Activated CD4-positive, CD25-positive, alpha-beta regulatory T cell treated with anti-CD3 and anti-CD28 coated beads, Interleukin-2, amount 50 U/mL, for 72 hours (primary cell): ENCODE measurements around the gene CHRNA4.
"Not testable (repeated sequence)": the region's sequence is repeated elsewhere in the genome, so short reads cannot be mapped to it uniquely, and the experiment has no call there.

Source experiments
- DNase-seq: peaks from one replicate; pipeline ENCODE4 v3.0.0; 2021

CHRNA4 gene

DNA sequence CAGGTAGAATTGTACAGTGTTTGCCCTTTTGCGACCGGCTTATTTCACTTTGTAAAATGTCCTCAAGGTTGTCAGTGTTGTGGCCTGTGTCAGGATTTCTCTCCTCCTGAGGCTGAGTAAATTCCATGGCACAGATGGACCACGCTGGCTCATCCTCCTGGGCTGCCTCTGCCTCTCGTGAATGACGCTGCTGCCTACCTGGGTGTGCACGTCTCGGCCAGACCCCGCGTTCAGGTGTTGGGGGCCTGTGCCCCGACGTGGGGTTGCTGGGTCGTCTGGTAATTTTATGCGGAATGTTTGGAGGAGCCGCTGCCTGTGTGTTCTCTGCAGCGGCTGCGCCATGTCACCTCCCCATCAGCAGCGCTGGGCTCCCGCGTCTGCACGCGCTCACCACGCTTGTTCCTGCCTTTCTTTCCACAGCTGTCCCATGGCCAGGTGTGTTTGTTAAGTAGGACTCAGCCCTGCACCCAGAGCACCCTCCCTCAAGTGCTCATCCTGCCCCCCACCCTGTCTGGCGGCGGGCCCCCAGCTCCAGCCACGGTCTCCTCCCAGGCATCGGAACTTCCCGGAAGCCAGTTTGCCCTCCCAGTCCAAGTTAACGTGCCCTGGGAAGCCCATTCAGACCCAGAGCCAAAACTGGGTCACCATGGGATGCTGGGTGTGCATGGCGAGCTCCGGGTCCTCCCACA, 36.1 kb upstream of the CHRNA4 start:
- no peak for DNase-seq

DNA sequence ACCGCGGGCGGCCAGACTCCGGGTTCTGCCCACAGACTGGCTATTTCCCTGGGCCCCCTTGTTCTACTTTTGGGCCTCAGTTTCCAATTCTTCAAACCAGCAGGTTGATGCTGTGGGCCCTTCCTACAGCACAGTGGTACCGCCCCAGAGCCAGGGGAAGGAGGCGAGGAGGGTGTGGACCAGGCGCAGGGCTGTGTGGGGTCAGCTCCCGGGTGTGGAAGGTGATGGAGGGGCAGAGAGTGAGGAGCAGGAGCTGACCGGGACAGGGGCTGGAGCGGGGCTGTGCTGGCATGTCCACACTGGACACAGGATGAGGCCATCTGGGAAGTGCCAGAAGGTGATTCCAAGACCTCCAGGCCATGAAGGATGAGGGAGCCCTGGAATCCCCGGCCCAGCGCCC, 35.2 kb upstream of the CHRNA4 start:
- no peak for DNase-seq

DNA sequence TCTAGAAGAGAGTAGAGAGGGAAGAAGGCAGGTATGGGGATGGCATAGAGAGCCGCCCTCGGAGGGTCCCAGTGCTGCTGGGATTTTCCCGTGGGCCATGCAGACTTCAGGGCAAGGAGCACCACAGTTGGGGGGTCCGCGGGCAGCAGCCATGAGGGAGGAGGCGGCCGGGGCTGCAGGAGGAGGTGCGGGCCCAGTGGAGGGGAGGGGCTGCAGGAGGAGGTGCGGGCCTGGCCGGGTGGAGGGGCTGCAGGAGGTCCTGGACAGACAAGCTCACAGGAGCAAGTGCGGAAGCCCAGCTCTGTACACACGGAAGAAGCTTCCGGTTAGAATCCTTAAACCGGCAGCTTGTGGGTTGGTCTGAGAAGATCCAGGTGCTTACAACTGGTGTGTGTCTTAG, 34.6 kb upstream of the CHRNA4 start:
- DNase-seq = no peak

DNA sequence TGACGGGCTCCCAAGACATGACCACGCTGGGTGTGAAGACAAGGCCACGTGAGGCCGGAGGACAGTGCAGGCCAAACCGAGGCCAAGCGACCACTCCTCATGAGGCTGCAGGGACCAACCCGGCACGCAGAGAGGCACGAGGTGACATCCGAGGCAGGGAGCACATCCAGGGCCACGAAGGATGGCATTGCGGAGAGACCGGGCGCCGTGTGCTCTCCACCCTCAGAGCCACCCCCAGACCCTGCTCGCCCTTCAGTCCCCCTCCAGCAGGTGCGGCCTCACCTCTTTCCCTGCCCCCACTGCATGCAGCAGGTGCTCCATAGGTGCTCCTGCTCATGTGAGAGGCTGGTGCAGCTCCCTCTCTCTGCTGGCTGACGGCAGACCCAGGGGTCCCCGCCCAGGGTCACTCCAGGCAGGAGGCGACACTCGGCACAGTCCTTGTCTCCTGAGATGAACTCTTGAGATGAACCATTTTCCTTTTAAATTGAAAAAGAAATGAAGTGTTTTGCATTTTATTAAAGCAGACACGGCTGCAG, 33.8 kb upstream of the CHRNA4 start:
- DNase-seq = no peak

DNA sequence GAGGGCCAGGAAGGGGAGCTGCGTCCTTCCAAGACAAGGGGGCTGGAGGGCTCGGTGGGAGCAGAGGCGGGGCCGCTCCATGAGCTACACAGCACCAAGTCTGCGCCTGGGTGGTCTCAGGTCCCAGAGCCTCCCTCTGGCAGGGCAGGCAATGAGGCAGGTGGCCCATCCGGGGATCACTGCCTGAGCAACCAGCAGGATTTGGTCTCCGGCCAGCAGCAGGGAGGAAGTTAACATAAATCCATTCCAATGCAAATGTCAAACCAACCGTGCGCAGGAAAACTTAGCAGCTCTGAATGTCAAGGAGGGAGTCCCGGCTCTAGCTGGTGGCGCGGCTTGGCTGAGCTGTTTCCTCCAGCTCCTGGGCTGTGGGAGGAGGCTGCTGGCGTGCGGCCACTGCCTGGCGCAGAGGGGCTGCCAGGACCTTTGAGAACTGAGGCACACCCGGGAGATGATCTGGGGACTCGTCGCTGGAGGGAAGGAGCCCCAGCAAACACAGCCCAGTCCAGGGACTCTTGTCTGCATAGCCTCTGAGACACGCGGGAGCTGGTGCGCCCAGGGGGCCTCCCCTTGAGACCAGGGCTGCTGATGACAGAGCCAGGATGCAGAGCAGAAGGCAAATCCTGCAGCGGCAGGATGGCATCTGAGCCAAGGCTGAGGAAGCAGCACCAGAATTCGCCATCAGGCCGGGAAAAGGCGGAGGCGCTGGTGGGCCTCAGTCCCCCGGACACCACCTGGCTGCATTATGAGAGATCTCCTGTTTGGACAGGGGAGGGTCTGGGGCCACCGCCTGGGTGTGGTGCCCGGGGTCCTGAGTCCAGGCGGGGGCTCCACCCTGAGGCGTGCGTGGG, 33.1 kb upstream of the CHRNA4 start:
- DNase-seq = no peak

DNA sequence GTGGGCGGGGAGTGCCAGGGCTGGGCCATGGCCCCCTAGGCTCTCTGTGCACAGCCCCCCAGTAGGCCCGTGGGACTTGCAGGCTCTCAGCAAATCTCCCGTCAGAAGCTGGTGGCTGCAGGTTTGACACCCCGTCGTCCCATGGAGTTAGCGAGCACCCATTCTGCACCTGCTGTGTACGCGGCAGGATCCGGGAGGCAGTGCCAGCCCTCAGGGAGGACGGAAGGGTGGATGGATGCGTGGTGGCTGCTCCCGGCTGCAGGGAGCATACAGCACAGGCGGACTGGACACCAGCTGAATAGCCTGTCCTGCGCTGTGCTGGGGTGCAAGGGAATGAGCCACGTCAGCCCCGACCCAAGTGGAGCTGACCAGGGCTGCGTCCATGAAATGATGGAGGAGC, 32.4 kb upstream of the CHRNA4 start:
- no peak for DNase-seq

DNA sequence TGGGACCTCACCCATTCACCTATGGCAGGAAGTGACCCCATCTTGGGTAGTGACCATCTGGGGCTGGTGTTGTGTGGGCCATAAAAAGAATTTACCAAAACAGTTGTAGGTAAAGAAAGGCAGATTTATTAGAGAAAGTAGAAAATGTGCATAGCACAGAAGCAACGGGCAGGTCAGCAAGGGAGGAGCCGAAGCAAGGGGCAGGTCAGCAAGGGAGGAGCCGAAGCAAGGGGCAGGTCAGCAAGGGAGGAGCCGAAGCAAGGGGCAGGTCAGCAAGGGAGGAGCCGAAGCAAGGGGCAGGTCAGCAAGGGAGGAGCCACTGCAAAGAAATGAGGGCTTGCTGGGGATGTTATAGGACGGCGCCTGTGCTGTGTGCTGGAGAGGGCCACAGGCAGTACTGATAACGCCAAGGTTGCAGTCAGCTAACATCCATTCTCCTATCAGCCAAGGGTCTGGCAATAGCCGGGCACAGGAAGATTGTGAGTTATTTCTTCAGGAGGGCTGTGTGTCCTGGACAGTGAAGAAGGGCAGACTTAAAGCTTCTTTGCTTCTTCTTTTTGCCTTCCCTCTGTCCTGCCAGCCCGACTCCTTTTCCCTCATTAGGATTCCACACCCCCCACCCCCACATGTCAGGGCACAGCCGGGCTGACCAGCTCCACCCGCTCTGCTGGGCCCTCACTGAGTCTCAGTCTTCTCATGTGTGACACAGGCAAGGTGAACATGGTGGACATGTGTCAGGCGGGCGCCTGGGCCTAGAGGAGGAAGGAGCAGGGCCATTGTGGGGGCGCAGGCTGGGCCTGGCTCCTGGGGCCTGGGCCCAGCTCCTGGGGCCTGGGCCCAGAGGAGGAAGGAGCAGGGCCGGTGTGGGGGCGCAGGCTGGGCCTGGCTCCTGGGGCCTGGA, 31.6 kb upstream of the CHRNA4 start:
- DNase-seq = no peak

DNA sequence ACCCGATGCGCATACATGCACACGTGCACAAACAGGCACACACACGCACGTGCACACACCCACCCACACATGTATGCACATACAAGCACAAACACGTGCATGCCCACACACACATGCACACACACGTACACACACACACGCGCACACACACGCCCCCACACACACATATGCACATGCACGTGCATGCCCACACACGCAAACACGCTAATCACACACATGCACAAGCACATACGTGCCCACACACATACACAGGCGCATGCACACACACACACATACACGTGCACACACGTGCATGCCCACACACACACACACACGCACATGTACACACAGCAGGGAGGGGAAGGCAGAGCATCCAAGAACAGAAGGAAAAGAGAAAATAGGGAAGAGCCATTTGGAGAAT, 26.8 kb upstream of the CHRNA4 start:
- DNase-seq = no peak

DNA sequence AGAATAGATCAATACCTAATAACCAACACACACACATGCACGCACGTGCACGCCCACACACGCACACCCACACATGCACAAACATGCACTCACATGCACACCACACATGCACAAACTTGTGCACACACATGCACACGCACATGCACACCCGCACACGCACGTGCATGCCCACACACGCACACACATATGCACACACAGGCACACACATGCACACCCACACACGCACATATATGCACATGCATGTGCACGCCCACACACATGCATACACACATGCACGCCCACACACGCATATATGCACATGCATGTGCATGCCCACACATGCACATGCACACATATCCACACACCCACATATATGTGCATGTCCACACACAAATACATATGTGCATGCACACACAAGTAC, 26.2 kb upstream of the CHRNA4 start:
- DNase-seq = no peak

DNA sequence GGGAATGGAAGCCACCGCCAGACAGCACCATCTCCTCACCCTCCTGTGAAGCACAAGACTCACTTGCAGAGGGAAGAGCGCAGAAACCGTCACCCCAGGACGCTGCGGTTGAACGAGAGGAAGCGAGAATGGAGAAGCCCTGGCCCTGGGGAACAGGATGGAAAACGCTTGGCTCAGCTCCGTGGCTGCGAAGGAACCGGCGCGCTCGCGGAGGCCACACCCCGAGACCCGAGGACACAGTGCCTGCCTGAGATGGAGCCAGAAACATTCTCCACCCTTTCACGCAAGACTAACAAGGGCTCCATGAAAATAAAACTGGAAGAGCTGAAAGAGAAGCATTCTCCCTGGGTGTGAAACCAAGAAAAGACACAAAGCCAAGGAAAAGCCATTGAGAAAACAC, 25.3 kb upstream of the CHRNA4 start:
- no peak for DNase-seq

DNA sequence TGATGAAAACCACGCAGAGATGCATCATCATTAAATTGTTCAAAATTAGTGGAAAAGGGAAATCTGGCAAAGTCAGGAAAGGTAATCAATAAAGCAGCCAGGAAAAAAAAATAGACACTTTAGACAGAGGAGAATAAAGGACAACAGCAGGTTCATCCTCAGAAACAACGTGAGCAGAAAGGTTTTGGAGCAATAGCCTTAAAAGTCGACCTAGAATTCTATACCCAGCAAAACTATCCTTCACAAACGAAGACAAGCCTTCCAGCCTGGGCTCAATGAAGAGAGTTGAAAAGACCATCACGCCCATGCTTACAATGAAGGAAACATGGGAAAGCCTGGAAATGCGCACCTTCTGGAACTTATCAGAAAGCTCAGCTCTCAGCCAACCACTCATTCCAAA, 24.7 kb upstream of the CHRNA4 start:
- DNase-seq = no peak

DNA sequence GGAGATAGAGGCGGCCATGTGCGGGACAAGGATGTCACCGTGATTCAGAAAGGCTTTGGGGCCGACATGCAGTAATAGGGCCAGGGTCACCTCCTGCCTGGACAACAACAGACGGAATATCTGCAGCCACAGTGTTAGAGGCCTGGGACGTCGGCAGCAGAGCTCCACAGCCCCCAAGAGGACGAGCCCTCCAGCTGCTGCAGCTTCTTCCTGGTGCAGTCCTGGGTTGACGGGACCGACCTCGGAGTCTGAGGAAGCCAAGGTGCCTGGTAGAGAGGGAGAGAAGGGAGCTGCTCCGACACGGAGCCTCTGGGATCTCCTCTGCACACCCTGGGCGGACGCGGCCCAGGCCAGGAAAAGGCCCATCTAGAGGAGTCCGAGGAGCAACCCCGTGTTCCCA, 23.2 kb upstream of the CHRNA4 start:
- no peak for DNase-seq

DNA sequence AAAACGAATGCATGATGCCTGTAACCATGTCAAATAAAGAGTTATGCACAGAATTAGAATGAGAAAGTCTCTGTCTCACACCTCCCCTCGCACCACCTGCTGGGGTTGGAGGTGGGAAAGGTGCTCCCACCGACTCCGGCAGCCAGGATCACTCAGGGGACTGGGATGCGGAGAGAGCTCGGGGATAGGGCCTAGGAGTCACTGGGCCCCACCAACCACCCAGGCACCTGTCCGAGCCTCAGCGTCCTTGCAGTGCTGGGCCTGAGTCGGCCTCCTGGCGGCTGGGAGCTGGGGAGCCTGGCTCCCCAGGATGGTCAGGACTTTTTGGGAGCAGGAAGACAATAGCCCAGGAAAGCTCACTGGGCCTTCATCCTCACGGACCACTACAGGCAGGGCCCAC, 22.4 kb upstream of the CHRNA4 start:
- DNase-seq = no peak

DNA sequence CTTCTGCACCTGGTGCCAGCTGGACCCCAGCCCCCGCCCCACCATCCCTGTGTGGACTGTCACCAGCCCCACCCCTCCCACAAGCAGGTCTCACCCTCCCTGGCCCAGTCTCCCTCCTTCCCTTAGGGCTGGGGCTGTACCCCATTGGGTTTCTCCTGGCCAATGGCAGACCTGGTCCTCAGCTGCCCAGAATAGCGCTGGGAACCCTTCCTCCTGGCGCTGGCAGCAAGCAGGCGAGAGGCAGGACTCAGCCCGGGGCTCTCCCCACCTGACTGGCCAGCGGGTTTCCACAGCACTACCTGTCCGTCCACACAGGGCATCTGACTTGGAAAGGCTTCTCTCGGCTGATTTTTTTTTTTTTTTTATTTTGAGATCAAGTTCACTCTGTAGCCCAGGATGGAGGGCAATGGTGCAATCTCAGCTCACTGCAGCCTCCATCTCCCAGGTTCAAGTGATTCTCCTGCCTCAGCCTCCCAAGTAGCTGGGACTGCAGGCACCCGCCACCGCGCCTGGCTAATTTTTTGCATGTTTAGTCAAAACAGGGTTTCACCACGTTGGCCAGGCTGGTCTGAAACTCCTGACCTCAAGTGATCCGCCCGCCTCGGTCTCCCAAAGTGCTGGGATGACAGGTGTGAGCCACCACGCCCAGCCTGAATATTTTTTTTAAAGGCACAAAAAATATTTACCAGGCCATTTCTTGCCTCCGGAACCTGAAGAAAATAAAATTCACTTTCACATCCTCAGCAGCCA, 21.6 kb upstream of the CHRNA4 start:
- DNase-seq = no peak

DNA sequence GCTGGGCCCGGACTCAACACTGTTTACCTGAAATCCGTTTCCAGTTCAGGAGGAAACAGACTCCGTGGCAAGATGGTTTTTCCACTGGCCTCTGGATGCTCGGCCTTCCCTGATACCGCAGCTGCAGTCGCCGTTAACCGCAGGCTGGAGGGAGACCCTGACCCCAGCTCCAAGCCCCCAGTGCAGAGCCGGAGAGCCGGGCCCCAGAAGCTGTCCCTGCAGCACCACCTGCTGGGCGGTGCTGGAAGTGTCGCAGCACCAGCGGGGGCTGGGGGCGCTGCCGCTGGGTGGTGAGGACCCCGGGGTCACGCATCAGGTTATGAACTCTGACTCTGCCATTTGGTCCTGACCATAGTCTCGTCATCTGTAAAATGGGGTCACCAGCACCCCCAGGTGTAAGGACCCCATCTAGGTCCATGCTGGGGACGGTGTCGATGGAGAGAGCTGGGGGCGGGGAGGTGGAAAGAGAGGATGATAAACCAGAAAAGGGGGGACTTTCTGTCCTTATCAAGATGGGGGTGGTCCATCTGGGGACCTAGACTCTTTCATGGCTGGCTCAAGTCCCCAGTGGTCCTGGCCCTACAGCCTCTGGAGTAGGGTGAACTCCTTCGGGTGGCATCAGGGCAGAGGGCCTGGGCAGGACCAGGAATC, 20.8 kb upstream of the CHRNA4 start:
- peak; percentile 53 for DNase-seq

DNA sequence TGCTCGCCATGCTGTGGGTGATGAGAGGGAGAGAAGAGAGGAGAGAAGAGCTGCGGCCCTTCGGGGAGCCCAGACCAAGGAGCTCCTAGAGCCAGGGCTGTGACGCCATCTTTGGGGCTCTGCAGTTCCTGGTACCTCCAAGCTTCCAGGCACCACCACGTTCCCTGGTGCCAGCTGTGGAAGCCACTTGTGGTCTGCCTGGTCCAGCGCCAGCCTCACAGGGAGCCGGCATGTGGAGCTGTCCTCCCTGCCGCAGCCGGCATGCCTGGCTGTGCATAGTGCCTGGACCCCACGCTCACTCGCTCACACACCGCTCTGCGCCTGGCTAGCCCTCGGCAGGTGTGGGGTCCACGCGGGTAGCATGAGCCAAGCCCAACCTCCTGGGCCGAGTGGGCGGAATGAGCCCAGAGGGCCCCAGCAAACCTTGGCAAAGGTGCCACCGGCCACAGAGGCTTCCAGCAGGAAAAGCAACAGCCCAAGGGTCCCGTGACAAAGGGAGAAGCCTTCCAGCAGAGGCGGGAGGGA, 19.3 kb upstream of the CHRNA4 start:
- no peak for DNase-seq

DNA sequence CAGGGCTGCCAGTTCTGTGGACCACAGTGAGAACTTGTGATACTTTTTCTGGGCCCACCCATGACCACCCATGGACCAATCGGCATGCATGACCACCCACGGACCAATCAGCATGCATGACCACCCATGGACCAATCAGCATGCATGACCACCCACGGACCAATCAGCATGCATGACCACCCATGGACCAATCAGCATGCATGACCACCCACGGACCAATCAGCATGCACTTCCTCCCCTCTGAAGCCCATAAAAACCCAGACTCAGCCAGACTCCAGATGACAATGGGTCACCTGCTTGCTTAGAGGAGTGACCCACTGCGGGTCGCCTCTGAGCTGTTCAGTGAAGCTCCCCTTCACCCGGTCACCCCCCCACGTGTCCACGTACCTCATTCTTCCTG, 18.7 kb upstream of the CHRNA4 start:
- not testable (repeated sequence) for DNase-seq

DNA sequence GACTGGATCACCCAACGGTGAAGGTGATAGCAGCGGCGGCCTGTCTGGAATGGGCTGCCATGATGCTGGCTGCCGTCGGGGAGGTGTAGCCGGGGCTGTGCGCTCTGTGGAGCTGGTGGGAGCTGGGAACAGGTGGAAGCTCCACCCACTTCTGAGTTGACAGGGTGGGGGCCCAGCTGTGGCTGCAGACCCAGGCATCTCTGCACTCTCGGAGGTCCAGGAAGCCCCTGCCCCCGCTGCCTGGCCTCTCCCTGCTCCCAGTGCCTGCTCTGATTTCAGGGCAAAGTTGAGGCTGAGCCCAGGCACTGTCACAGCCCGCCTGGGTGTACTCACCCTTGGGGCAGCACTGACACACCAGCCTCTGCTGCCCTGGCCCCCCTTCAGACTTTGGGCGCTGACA, 18.1 kb upstream of the CHRNA4 start:
- DNase-seq = no peak

DNA sequence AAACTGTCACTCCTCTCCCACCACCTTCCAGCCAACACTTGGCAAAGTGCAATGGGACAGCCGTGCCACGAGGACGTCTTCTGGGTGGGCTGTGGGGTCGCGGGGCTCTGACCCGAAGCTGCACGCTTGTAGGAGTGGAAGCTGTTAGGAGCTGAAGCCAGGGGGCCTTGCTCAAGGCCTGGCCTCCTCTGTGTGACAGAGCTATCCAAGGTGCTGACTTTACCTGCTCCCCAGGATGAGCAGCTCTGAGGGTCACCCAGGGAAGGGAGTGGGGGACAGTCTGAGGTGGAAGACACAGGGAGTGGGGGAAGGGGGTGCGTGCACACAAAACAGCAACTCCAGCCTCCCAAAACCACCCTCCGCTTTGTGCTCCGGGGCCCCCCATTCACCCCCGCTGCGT, 17.5 kb upstream of the CHRNA4 start:
- DNase-seq = no peak

DNA sequence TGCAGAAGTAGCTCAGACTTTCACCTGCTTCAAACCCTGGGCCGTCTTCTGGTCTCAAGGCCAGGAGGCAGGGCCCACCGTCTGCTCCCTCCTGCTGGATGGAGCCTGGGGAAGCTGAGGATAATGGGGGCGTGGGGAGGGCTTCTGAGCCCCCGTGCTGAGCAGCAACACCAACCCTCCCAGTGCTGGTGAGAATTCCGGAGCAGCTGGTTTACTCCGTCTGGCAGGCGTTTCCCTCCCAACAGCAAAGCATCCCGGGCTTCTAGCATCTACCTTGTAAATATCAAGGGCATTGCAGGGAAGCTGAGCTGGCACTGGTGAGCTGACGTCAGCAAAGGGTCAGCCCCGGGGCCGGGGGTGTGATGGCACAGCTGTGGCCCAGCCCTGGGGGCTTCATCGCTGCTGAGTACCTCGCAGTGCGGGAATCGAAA, 16.8 kb upstream of the CHRNA4 start:
- DNase-seq = no peak

DNA sequence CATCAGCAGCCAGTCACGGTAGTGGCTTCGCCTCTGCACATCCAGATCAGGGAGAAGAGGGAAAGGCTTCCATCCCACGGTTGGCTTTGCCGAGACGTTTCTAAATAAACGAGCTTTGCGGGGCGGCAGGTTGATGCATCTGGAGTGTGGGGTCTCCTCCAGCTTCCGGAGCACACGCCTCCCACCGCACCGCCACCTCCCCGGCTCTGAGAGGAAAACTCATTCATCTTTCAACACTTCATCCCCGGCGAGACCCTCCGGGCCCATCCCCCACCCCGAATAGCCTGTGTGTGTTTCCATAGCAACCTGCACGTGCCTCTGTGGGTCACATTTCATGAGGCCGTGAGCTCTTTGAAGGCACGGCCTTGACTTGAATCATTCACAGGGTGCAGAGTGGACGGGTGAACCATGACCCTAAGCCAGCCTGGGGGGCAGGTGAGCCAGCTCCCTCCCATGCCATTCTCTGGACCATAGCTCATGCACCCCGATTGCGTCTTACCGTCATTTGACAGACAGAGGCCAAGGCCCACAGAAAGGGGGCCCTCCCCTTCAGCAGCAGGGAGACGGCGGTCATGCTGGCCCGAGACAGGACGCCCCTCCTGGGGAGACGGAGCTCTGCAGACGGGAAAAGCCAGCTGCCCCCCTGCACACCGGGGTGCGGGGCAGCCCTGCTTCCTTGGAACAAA, 16.2 kb upstream of the CHRNA4 start:
- no peak for DNase-seq
